HepG2 (cell line): Measurements from ENCODE around the gene OFD1.
"Not testable (repeated sequence)": the region's sequence is repeated elsewhere in the genome, so short reads cannot be mapped to it uniquely, and the experiment has no call there.

ENCODE experiments used
- CTCF ChIP-seq: sonication (generic); formaldehyde crosslinking; IDR thresholded peaks from 2 replicates; pipeline ENCODE4 v1.5.0; 2020; ENCODE audit warnings: mild to moderate bottlenecking, missing genetic modification reagents, moderate library complexity
- SMARCE1 ChIP-seq: fragments of 450-650 bp; IDR thresholded peaks from 2 replicates; pipeline ENCODE4 v1.6.1; 2017; ENCODE audit warnings: borderline replicate concordance
- SRSF1 ChIP-seq: fragments of 200-400 bp; formaldehyde crosslinking; optimal IDR thresholded peaks from 2 replicates; pipeline ENCODE3; 2017; ENCODE audit warnings: mild to moderate bottlenecking, low read depth, low read length, moderate library complexity
- ZNF556 ChIP-seq: sonication (generic); formaldehyde crosslinking; IDR thresholded peaks from 2 replicates; pipeline ENCODE4 v1.4.0; 2020; ENCODE audit warnings: mild to moderate bottlenecking, missing genetic modification reagents, borderline replicate concordance
- ZNF569 ChIP-seq: sonication (generic); formaldehyde crosslinking; IDR thresholded peaks from 2 replicates; pipeline ENCODE4 v1.5.0; 2020; ENCODE audit warnings: mild to moderate bottlenecking, missing genetic modification reagents, moderate library complexity, borderline replicate concordance
- ZNF788 ChIP-seq: sonication (generic); formaldehyde crosslinking; IDR thresholded peaks from 2 replicates; pipeline ENCODE4 v1.5.0; 2020; ENCODE audit warnings: mild to moderate bottlenecking, missing genetic modification reagents, borderline replicate concordance
- TF ChIP-seq, protein P1 (sequence below): sonication (generic); formaldehyde crosslinking; IDR thresholded peaks from 2 replicates; pipeline ENCODE4 v1.4.0; 2020; ENCODE audit warnings: missing genetic modification reagents
- TF ChIP-seq, protein P2 (sequence below): sonication (generic); formaldehyde crosslinking; IDR thresholded peaks from 2 replicates; pipeline ENCODE4 v1.9.0; 2021; ENCODE audit warnings: missing genetic modification reagents, mild to moderate bottlenecking, borderline replicate concordance

DNA sequence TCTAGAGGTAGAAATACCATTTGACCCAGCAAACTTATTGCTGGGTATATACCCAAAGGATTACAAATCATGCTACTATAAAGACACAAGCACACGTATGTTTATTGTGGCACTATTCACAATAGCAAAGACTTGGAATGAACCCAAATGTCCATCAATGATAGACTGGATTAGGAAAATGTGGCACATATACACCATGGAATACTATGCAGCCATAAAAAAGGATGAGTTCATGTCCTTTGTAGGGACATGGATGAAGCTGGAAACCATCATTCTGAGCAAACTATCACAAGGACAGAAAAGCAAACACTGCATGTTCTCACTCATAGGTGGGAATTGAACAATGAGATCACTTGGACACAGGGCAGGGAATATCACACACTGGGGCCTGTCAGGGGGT is 4.0 kb upstream of the OFD1 start:
- TF ChIP-seq SMARCE1; CTCF (CRISPR knock-in tag); ZNF569; ZNF788 (CRISPR knock-in tag); SRSF1; ZNF556 (CRISPR knock-in tag): not testable (repeated sequence)
- TF ChIP-seq, protein P1, sequence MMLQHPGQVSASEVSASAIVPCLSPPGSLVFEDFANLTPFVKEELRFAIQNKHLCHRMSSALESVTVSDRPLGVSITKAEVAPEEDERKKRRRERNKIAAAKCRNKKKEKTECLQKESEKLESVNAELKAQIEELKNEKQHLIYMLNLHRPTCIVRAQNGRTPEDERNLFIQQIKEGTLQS (CRISPR knock-in tag) = not testable (repeated sequence)
- TF ChIP-seq, protein P2, sequence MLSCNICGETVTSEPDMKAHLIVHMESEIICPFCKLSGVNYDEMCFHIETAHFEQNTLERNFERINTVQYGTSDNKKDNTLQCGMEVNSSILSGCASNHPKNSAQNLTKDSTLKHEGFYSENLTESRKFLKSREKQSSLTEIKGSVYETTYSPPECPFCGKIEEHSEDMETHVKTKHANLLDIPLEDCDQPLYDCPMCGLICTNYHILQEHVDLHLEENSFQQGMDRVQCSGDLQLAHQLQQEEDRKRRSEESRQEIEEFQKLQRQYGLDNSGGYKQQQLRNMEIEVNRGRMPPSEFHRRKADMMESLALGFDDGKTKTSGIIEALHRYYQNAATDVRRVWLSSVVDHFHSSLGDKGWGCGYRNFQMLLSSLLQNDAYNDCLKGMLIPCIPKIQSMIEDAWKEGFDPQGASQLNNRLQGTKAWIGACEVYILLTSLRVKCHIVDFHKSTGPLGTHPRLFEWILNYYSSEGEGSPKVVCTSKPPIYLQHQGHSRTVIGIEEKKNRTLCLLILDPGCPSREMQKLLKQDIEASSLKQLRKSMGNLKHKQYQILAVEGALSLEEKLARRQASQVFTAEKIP (CRISPR knock-in tag) = not testable (repeated sequence)
